K562 (cell line): ENCODE data around the gene TRAPPC12. TPM values are rescaled to one million over a fixed set of nuclear protein-coding genes. Genes with fewer than 3 reads are reported as not detected.

Experiments
- ATAC-seq: fragments of 200-7000 bp; cut with Tn5 transposase; 3 replicates; pipeline ENCODE4 v1.9.1; 2020; ENCODE audit warnings: moderate library complexity
- BruUV-seq: library from RNA; stranded (reverse); fragments of 400-500 nt; replicated peaks from 2 replicates; lab custom pipeline; 2021; lab: Mats Ljungman, UMichigan
- CTCF ChIA-PET: fragments of 300-600 bp; formaldehyde crosslinking; extraction: SDS; loops from one replicate; lab custom pipeline; 2021; ENCODE audit warnings: low intra/inter-chr PET ratio; lab: Yijun Ruan, JAX
- POLR2A ChIA-PET: fragments of 300-600, 350-650 bp; sonication (Branson Sonifier 250); formaldehyde crosslinking; extraction: SDS; loops from one replicate; lab custom pipeline; 2021; ENCODE audit warnings: antibody characterized with exemption, inconsistent platforms; lab: Yijun Ruan, JAX
- DNase-seq, 4 experiments: peaks; one replicate each; pipeline versions ENCODE4 v3.0.0 to v3.0.0-alpha.2; 2011 to 2018; ENCODE audit warnings: low spot score in 3 of 4, mixed read lengths in 3 of 4; ENCODE audit errors: extremely low read depth in 1 of 4
- FAIRE-seq: peaks from 2 replicates; lab custom pipeline; 2011; peaks lifted over from hg19 to GRCh38; lab: Jason Lieb, UNC
- H2AFZ ChIP-seq: 2 replicates; pipeline ENCODE4 v1.6.0; 2011; ENCODE audit warnings: low read depth, low read length, control low read depth, inconsistent platforms
- H3K27ac ChIP-seq: fragments of 200-600 bp; 3 replicates; pipeline ENCODE4 v1.8.0; 2011; ENCODE audit warnings: low read depth, mild to moderate bottlenecking, control low read depth, inconsistent platforms, low read length, moderate library complexity, mixed read lengths; ENCODE audit errors: extremely low read depth
- H3K27me3 ChIP-seq, 2 experiments: fragments of 300-600 bp in 1 of 2; 2 replicates in 1 of 2; 3 replicates in 1 of 2; pipeline versions ENCODE4 v1.6.0 to v1.8.0; 2011; ENCODE audit warnings: inconsistent platforms in 2 of 2, low read length in 2 of 2, mild to moderate bottlenecking in 1 of 2, mixed read lengths in 1 of 2, moderate library complexity in 1 of 2; ENCODE audit not compliant: control insufficient read depth in 2 of 2, insufficient read depth in 2 of 2
- H3K36me3 ChIP-seq: fragments of 300-600 bp; 3 replicates; pipeline ENCODE4 v1.8.0; 2011; ENCODE audit warnings: mild to moderate bottlenecking, low read length, inconsistent platforms; ENCODE audit not compliant: control insufficient read depth, insufficient read depth
- H3K4me1 ChIP-seq, 2 experiments: fragments of 200-600 bp in 1 of 2; replicated peaks in 1 of 2; 2 replicates in 1 of 2; 3 replicates in 1 of 2; pipeline versions ENCODE4 v1.5.1 to v1.8.0; 2011; ENCODE audit warnings: inconsistent platforms in 2 of 2, low read length in 2 of 2, mild to moderate bottlenecking in 1 of 2, mixed read lengths in 1 of 2, moderate library complexity in 1 of 2; ENCODE audit not compliant: control insufficient read depth in 2 of 2, insufficient read depth in 2 of 2
- H3K4me2 ChIP-seq: 2 replicates; pipeline ENCODE4 v1.6.1; 2011; ENCODE audit warnings: low read length, control low read depth, inconsistent platforms, mixed read lengths; ENCODE audit not compliant: insufficient read depth
- H3K4me3 ChIP-seq: fragments of 200-600 bp; sonication (generic), shearing (Covaris generic); 2 replicates; pipeline ENCODE4 v1.5.1; 2016; ENCODE audit warnings: control low read depth, inconsistent platforms
- H3K79me2 ChIP-seq: fragments of 200-600 bp; 3 replicates; pipeline ENCODE4 v1.8.0; 2011; ENCODE audit warnings: low read length, inconsistent platforms; ENCODE audit not compliant: control insufficient read depth, insufficient read depth
- H3K9ac ChIP-seq, 2 experiments: 2 replicates each; pipeline versions ENCODE4 v1.6.0 to v1.6.1; 2011; ENCODE audit warnings: low read depth in 2 of 2, low read length in 2 of 2, control low read depth in 1 of 2, inconsistent platforms in 1 of 2, mild to moderate bottlenecking in 1 of 2, mixed read lengths in 1 of 2; ENCODE audit not compliant: insufficient read depth in 1 of 2
- H3K9me1 ChIP-seq: one replicate; pipeline ENCODE4 v1.6.0; 2011; ENCODE audit warnings: inconsistent platforms, mild to moderate bottlenecking, low read length, moderate library complexity; ENCODE audit not compliant: control insufficient read depth, insufficient read depth
- H3K9me3 ChIP-seq: replicated peaks from 2 replicates; pipeline ENCODE4 v1.5.1; 2011; ENCODE audit warnings: low read depth, low read length, inconsistent platforms; ENCODE audit not compliant: control insufficient read depth, insufficient read depth
- H4K20me1 ChIP-seq: replicated peaks from 2 replicates; pipeline ENCODE4 v1.6.1; 2011; ENCODE audit warnings: low read length, inconsistent platforms, mixed read lengths; ENCODE audit not compliant: control insufficient read depth, insufficient read depth
- ARID1B ChIP-seq: fragments of 450-650 bp; IDR thresholded peaks from 2 replicates; pipeline ENCODE4 v1.6.1; 2016; ENCODE audit warnings: antibody characterized with exemption, mild to moderate bottlenecking, inconsistent platforms
- GATAD2B ChIP-seq: fragments of 450-650 bp; IDR thresholded peaks from 2 replicates; pipeline ENCODE4 v1.6.1; 2017; ENCODE audit warnings: mild to moderate bottlenecking, borderline replicate concordance
- HMGN3 ChIP-seq: IDR thresholded peaks from 2 replicates; pipeline ENCODE4 v1.6.1; 2011; ENCODE audit warnings: borderline replicate concordance, low read depth, mild to moderate bottlenecking, mixed read lengths, low read length; ENCODE audit not compliant: insufficient read length; ENCODE audit errors: extremely low read depth
- KHSRP ChIP-seq: fragments of 450-650 bp; IDR thresholded peaks from 2 replicates; pipeline ENCODE4 v1.6.1; 2017
- NFE2 ChIP-seq: IDR thresholded peaks from 2 replicates; pipeline ENCODE4 v1.6.1; 2014; ENCODE audit warnings: antibody characterized with exemption, low read depth
- RFX5 ChIP-seq: IDR thresholded peaks from 2 replicates; pipeline ENCODE4 v1.6.1; 2011; ENCODE audit warnings: low read depth, mild to moderate bottlenecking, improper control_type of control experiment, low read length
- TBP ChIP-seq: optimal IDR thresholded peaks from 2 replicates; pipeline ENCODE3; 2011; ENCODE audit warnings: low read depth, low read length, improper control_type of control experiment
- TFAP4 ChIP-seq: sonication (generic); formaldehyde crosslinking; IDR thresholded peaks from 2 replicates; pipeline ENCODE4 v1.8.0; 2022; ENCODE audit warnings: missing genetic modification reagents, mild to moderate bottlenecking, moderate library complexity, borderline replicate concordance
- ZNF121 ChIP-seq: sonication (generic); formaldehyde crosslinking; conservative IDR thresholded peaks from 2 replicates; pipeline ENCODE4 v1.8.0; 2022; ENCODE audit warnings: missing genetic modification reagents
- ZNF140 ChIP-seq: fragments of 250-450 bp; sonication (Bioruptor Pico); IDR thresholded peaks from 2 replicates; pipeline ENCODE4 v1.8.0; 2021; ENCODE audit warnings: moderate library complexity, mild to moderate bottlenecking, inconsistent platforms
- WGBS: fragments of 100-300 bp; shearing (Covaris generic); methylation state at CpG from one replicate; pipeline ENCODE4 v1.1.6; 2016; ENCODE audit warnings: low coverage, mixed read lengths; ENCODE audit not compliant: insufficient coverage; ENCODE audit errors: missing lambda C conversion rate; 5-methylcytosine and 5-hydroxymethylcytosine counted together
- in situ Hi-C: fragments of 300-500 bp; cut with MboI; formaldehyde crosslinking; loops from 4 replicates; pipeline ENCODE4 v1.15.0; 2018; ENCODE audit warnings: inconsistent platforms, mixed read lengths
- intact Hi-C: fragments of 100-400 bp; cut with micrococcal nuclease; formaldehyde crosslinking; loops from 2 replicates; pipeline ENCODE4 v1.14.2; 2022
- polyA plus RNA-seq, 8 experiments: library from polyadenylated mRNA; depleted of rRNA in 4 of 8; stranded (reverse) in 5 of 8; unstranded in 3 of 8; fragments of >200 nt; fragmentation: Nextera tagmentation in 2 of 8; fragmentation: Illumina TruSeq in 1 of 8; extraction: Ambion mirVana in 2 of 8; extraction: Trizol in 1 of 8; gene quantifications; 2 replicates each; pipeline versions ENCODE4 v1.2.1 to v1.2.3, GENCODE V29; 2011 to 2014; ENCODE audit warnings: inconsistent platforms in 1 of 8, missing spikeins in 1 of 8
- total RNA-seq, 7 experiments: library from RNA; depleted of rRNA in 6 of 7; stranded (reverse); fragments of >200 nt in 6 of 7; fragmentation: Illumina TruSeq in 2 of 7; extraction: Trizol in 2 of 7; gene quantifications; 2 replicates each; pipeline versions ENCODE4 v1.2.1 to v1.2.3, GENCODE V29; 2011 to 2021; ENCODE audit warnings: low replicate concordance in 1 of 7

The TRAPPC12 gene
- total and polyA plus RNA-seq, 9 of the 15 experiments (the other 6 are each of a cell fraction or from before 2014, with no cell fraction given) = 8.0 to 75.2 (median 39.1) TPM

- no peaks in the 10 kb centered on the region for H3K27me3 ChIP-seq
- no peaks in the 10 kb centered on the region for H3K9me1 ChIP-seq
- BruUV-seq = no TSS peak
- H3K9me3 ChIP-seq = no peaks in the 10 kb centered on the region
- in situ Hi-C loops (no loop called here), intact Hi-C loops (no loop called here)
- peak overlapping the region; percentile 30; the same call in 1 of the 2 replicates for H3K4me2 ChIP-seq
- 50% methylated on average over 5 of the region's 5 CpGs for WGBS
- ATAC-seq (peak; percentile 74), DNase-seq (no peak), FAIRE-seq (no peak)
- peak overlapping the region; percentile 65; the same call in 1 of the 3 replicates for H3K27ac ChIP-seq
- TF ChIP-seq NFE2 (no peak), ARID1B (0 out of 2 replicates have a peak, but pooled peaks have one; percentile 17)
- no peak overlapping the region for H2AFZ ChIP-seq
- POLR2A ChIA-PET = interaction anchor here (0.5 to 1.6 kb wide), 3 partner anchors 13 to 1212 kb away, joined by 3 to 5 read pairs (median 3); partner anchors contain the start of gene EIPR1
- H4K20me1 ChIP-seq = 0 out of 2 replicates have a peak, but pooled peaks cover 6% of the 10 kb centered on the region
- no peak overlapping the region for H3K9ac ChIP-seq
- H3K36me3 ChIP-seq = no peaks in the 10 kb centered on the region; the same call in 2 of the 3 replicates
- H3K4me3 ChIP-seq = no peak overlapping the region
- H3K4me1 ChIP-seq = peaks cover 4 to 12% of the 10 kb centered on the region in 2 experiments
- CTCF ChIA-PET = no interaction called here
- H3K79me2 ChIP-seq = peaks cover 55% of the 10 kb centered on the region
Observed at GRCh38 chr2:3365219-3365618, 14.3 kb upstream of the TRAPPC12 start.

- no peak overlapping the region for H2AFZ ChIP-seq
- no TSS peak for BruUV-seq
- POLR2A ChIA-PET = interaction anchor here (0.8 kb wide), 1 partner anchor 400 kb away, joined by 3 read pairs; no protein-coding TSS in a partner anchor
- DNase-seq (no peak), ATAC-seq (no peak), FAIRE-seq (no peak)
- intact Hi-C loops (no loop called here), in situ Hi-C loops (no loop called here)
- WGBS = 84% methylated on average over 4 of the region's 4 CpGs
- peaks cover 38% of the 10 kb centered on the region for H3K79me2 ChIP-seq
- H3K4me3 ChIP-seq = no peak overlapping the region
- H3K9me3 ChIP-seq = no peaks in the 10 kb centered on the region
- no peaks in the 10 kb centered on the region for H3K9me1 ChIP-seq
- no peak overlapping the region for H3K27ac ChIP-seq
- H3K4me1 ChIP-seq = peaks cover 0 to 4% of the 10 kb centered on the region in 2 experiments; a peak in 3 of 5 replicates
- no peaks in the 10 kb centered on the region; the same call in 2 of the 3 replicates for H3K36me3 ChIP-seq
- no peak overlapping the region for H3K9ac ChIP-seq
- no peak for TF ChIP-seq TBP
- no peak for TF ChIP-seq TFAP4 (CRISPR knock-in tag)
- no peak for TF ChIP-seq KHSRP
- no peak for TF ChIP-seq ZNF140 (CRISPR knock-in tag)
- TF ChIP-seq ZNF121 (CRISPR knock-in tag) = no peak
- no peak for TF ChIP-seq RFX5
- TF ChIP-seq GATAD2B = no peak
- no peak for TF ChIP-seq HMGN3
- CTCF ChIA-PET = no interaction called here
- no peaks in the 10 kb centered on the region for H3K27me3 ChIP-seq
- no peaks in the 10 kb centered on the region for H4K20me1 ChIP-seq
- no peak overlapping the region for H3K4me2 ChIP-seq
Observed at GRCh38 chr2:3368261-3368722, 11.2 kb upstream of the TRAPPC12 start.
